HepG2 (cell line): ENCODE measurements around the gene ZNF467.

ENCODE experiments used
- CTCF ChIP-seq: sonication (generic); formaldehyde crosslinking; IDR thresholded peaks from 2 replicates; pipeline ENCODE4 v1.5.0; 2020; ENCODE audit warnings: mild to moderate bottlenecking, missing genetic modification reagents, moderate library complexity
- FOSL1 ChIP-seq: sonication (generic); formaldehyde crosslinking; IDR thresholded peaks from 2 replicates; pipeline ENCODE4 v1.9.0; 2021; ENCODE audit warnings: missing genetic modification reagents, borderline replicate concordance
- KDM1A ChIP-seq: IDR thresholded peaks from 2 replicates; pipeline ENCODE4 v1.6.1; 2016; ENCODE audit warnings: missing compliant biosample characterization
- RORA ChIP-seq: sonication (generic); formaldehyde crosslinking; IDR thresholded peaks from 2 replicates; pipeline ENCODE4 v1.5.0; 2020; ENCODE audit warnings: mild to moderate bottlenecking, missing genetic modification reagents, moderate library complexity
- TRIM24 ChIP-seq: sonication (generic); formaldehyde crosslinking; IDR thresholded peaks from 2 replicates; pipeline ENCODE4 v1.8.0; 2022; ENCODE audit warnings: mild to moderate bottlenecking, missing genetic modification reagents
- ZBTB43 ChIP-seq: sonication (generic); formaldehyde crosslinking; conservative IDR thresholded peaks from 2 replicates; pipeline ENCODE4 v1.4.0; 2020; ENCODE audit warnings: missing genetic modification reagents
- ZNF274 ChIP-seq: sonication (generic); formaldehyde crosslinking; IDR thresholded peaks from 2 replicates; pipeline ENCODE4 v1.5.1; 2020; ENCODE audit warnings: mild to moderate bottlenecking, missing genetic modification reagents
- ZZZ3 ChIP-seq: sonication (generic); formaldehyde crosslinking; IDR thresholded peaks from 2 replicates; pipeline ENCODE4 v1.4.0; 2020; ENCODE audit warnings: missing genetic modification reagents, mild to moderate bottlenecking, borderline replicate concordance

GRCh38 chr7:149743476-149744255 lies 29.7 kb downstream of the ZNF467 start:
- TF ChIP-seq FOSL1 (CRISPR knock-in tag) (no peak), KDM1A (no peak), ZZZ3 (no peak), CTCF (no peak), ZNF274 (no peak), RORA (no peak), ZBTB43 (CRISPR knock-in tag) (no peak), TRIM24 (CRISPR knock-in tag) (no peak)
